ENCODE data around the gene CTBP1.

Gene CTBP1

GRCh38 chr4:1290165-1290977 lies 41.4 kb upstream of the CTBP1 start:
- H3K36me3 ChIP-seq (ENCODE audit: insufficient read depth, low read length): no peaks in the 10 kb centered on the region
- H2AFZ ChIP-seq (ENCODE audit: low read length): no peak overlapping the region
- no peaks in the 10 kb centered on the region for H3F3A ChIP-seq (ENCODE audit: low read depth)
- peak overlapping the region; percentile 95 for H3K9ac ChIP-seq (ENCODE audit: low read depth, low read length, poor library complexity, severe bottlenecking)
- H4K20me1 ChIP-seq (ENCODE audit: insufficient read depth, low read length, poor library complexity, severe bottlenecking): peaks cover 42% of the 10 kb centered on the region
- no peaks in the 10 kb centered on the region for H3K9me2 ChIP-seq (replicated peaks; ENCODE audit: low read depth, low read length)
- peaks cover 56% of the 10 kb centered on the region for H3K79me2 ChIP-seq (ENCODE audit: insufficient read depth, low read length)
- peaks cover 44% of the 10 kb centered on the region for H3K4me1 ChIP-seq (ENCODE audit: insufficient read depth, low read length, poor library complexity, severe bottlenecking)
- no peak for TF ChIP-seq EZH2phosphoT487 (IDR thresholded peaks at IDR 0.05; ENCODE audit: borderline replicate concordance)
- TF ChIP-seq, protein P1, sequence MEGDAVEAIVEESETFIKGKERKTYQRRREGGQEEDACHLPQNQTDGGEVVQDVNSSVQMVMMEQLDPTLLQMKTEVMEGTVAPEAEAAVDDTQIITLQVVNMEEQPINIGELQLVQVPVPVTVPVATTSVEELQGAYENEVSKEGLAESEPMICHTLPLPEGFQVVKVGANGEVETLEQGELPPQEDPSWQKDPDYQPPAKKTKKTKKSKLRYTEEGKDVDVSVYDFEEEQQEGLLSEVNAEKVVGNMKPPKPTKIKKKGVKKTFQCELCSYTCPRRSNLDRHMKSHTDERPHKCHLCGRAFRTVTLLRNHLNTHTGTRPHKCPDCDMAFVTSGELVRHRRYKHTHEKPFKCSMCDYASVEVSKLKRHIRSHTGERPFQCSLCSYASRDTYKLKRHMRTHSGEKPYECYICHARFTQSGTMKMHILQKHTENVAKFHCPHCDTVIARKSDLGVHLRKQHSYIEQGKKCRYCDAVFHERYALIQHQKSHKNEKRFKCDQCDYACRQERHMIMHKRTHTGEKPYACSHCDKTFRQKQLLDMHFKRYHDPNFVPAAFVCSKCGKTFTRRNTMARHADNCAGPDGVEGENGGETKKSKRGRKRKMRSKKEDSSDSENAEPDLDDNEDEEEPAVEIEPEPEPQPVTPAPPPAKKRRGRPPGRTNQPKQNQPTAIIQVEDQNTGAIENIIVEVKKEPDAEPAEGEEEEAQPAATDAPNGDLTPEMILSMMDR (conservative IDR thresholded peaks at IDR 0.05; ENCODE audit: low read length): no peak
- H3K4me3 ChIP-seq (ENCODE audit: low read length, poor library complexity, severe bottlenecking): peak overlapping the region; percentile 95
- H3K4me2 ChIP-seq (ENCODE audit: low read depth, low read length, poor library complexity, severe bottlenecking): peak overlapping the region; percentile 96
- no peaks in the 10 kb centered on the region; the same call in 1 of the 2 replicates for H3K9me3 ChIP-seq (ENCODE audit: insufficient read depth, low read depth, low read length)
- no peaks in the 10 kb centered on the region for H3K27me3 ChIP-seq (ENCODE audit: insufficient read depth, low read length, poor library complexity, severe bottlenecking)

- peak within 1 kb of the TSS; percentile 65 for H2AFZ ChIP-seq (ENCODE audit: low read length)
- peak within 1 kb of the TSS; percentile 96 for H3K4me2 ChIP-seq (ENCODE audit: low read depth, low read length, poor library complexity, severe bottlenecking)
- H3K4me3 ChIP-seq (ENCODE audit: low read length, poor library complexity, severe bottlenecking): peak within 1 kb of the TSS; percentile 95
- H3K4me1 ChIP-seq (ENCODE audit: insufficient read depth, low read length, poor library complexity, severe bottlenecking): peaks cover 37% of the 10 kb centered on the region
- peak within 1 kb of the TSS; percentile 95 for H3K9ac ChIP-seq (ENCODE audit: low read depth, low read length, poor library complexity, severe bottlenecking)
- no peaks in the 10 kb centered on the region for H3K9me2 ChIP-seq (replicated peaks; ENCODE audit: low read depth, low read length)
- H4K20me1 ChIP-seq (ENCODE audit: insufficient read depth, low read length, poor library complexity, severe bottlenecking): peaks cover 35% of the 10 kb centered on the region
- TF ChIP-seq EZH2phosphoT487 (IDR thresholded peaks at IDR 0.05; ENCODE audit: borderline replicate concordance): no peak
- TF ChIP-seq, protein P1 (conservative IDR thresholded peaks at IDR 0.05; ENCODE audit: low read length): no peak
- no peaks in the 10 kb centered on the region for H3F3A ChIP-seq (ENCODE audit: low read depth)
- no peaks in the 10 kb centered on the region for H3K27me3 ChIP-seq (ENCODE audit: insufficient read depth, low read length, poor library complexity, severe bottlenecking)
- H3K36me3 ChIP-seq (ENCODE audit: insufficient read depth, low read length): no peaks in the 10 kb centered on the region
- H3K9me3 ChIP-seq (ENCODE audit: insufficient read depth, low read depth, low read length): no peaks in the 10 kb centered on the region; the same call in 1 of the 2 replicates
- peaks cover 48% of the 10 kb centered on the region for H3K79me2 ChIP-seq (ENCODE audit: insufficient read depth, low read length)
Measured at GRCh38 chr4:1289207-1290164, 40.6 kb upstream of the CTBP1 start, which contains the start of gene MAEA. Gene MAEA, plus strand, starts transcription at chr4:1289891. Its CDS starts 23 bp downstream, at chr4:1289914.

GRCh38 chr4:1288786-1289185 lies 39.9 kb upstream of the CTBP1 start:
- no peak overlapping the region; the same call in 1 of the 2 replicates for H2AFZ ChIP-seq (ENCODE audit: low read length)
- no peak for TF ChIP-seq EZH2phosphoT487 (IDR thresholded peaks at IDR 0.05; ENCODE audit: borderline replicate concordance)
- TF ChIP-seq, protein P1 (conservative IDR thresholded peaks at IDR 0.05; ENCODE audit: low read length): no peak
- no peaks in the 10 kb centered on the region for H3K9me2 ChIP-seq (replicated peaks; ENCODE audit: low read depth, low read length)
- H3K4me1 ChIP-seq (ENCODE audit: insufficient read depth, low read length, poor library complexity, severe bottlenecking): peaks cover 30% of the 10 kb centered on the region
- peak overlapping the region; percentile 95 for H3K4me3 ChIP-seq (ENCODE audit: low read length, poor library complexity, severe bottlenecking)
- H3K9ac ChIP-seq (ENCODE audit: low read depth, low read length, poor library complexity, severe bottlenecking): peak overlapping the region; percentile 95
- no peaks in the 10 kb centered on the region for H3K27me3 ChIP-seq (ENCODE audit: insufficient read depth, low read length, poor library complexity, severe bottlenecking)
- H3K9me3 ChIP-seq (ENCODE audit: insufficient read depth, low read depth, low read length): no peaks in the 10 kb centered on the region; the same call in 1 of the 2 replicates
- no peaks in the 10 kb centered on the region for H3K36me3 ChIP-seq (ENCODE audit: insufficient read depth, low read length)
- no peaks in the 10 kb centered on the region for H3F3A ChIP-seq (ENCODE audit: low read depth)
- H3K79me2 ChIP-seq (ENCODE audit: insufficient read depth, low read length): peaks cover 41% of the 10 kb centered on the region
- H4K20me1 ChIP-seq (ENCODE audit: insufficient read depth, low read length, poor library complexity, severe bottlenecking): peaks cover 29% of the 10 kb centered on the region
- H3K4me2 ChIP-seq (ENCODE audit: low read depth, low read length, poor library complexity, severe bottlenecking): peak overlapping the region; percentile 80
